OCI-LY7 (cell line): Measurements from ENCODE around the gene NCKAP5. TPM values are rescaled to one million over a fixed set of nuclear protein-coding genes. Genes with fewer than 3 reads are reported as not detected.

Experiments used
- BruUV-seq: library from RNA; stranded (reverse); fragments of 400-500 nt; replicated peaks from 2 replicates; lab custom pipeline; 2021; lab: Mats Ljungman, UMichigan
- CTCF ChIA-PET: fragments of 300-600 bp; sonication (Branson Sonifier 250); formaldehyde crosslinking; loops from one replicate; lab custom pipeline; 2022; ENCODE audit warnings: antibody characterized with exemption; ENCODE audit not compliant: unreplicated experiment; lab: Charles Lee
- POLR2A ChIA-PET: fragments of 300-600 bp; sonication (Branson Sonifier 250); formaldehyde crosslinking; loops from one replicate; lab custom pipeline; 2022; ENCODE audit warnings: antibody characterized with exemption; lab: Charles Lee
- DNase-seq: peaks from one replicate; pipeline ENCODE4 v3.0.0-alpha.2; 2015; ENCODE audit warnings: low spot score
- H2AFZ ChIP-seq: fragments of 200-600 bp; sonication (generic), shearing (Covaris generic); 2 replicates; pipeline ENCODE4 v1.6.1; 2014; ENCODE audit warnings: mild to moderate bottlenecking, antibody characterized with exemption, low read length, moderate library complexity
- H3K27ac ChIP-seq: fragments of 200-600 bp; sonication (generic); 2 replicates; pipeline ENCODE4 v1.5.1; 2014; ENCODE audit warnings: mixed run types, low read depth, mild to moderate bottlenecking, moderate library complexity, low read length, inconsistent platforms; ENCODE audit not compliant: poor library complexity, severe bottlenecking
- H3K36me3 ChIP-seq: fragments of 200-600 bp; sonication (generic); 2 replicates; pipeline ENCODE4 v1.6.1; 2014; ENCODE audit warnings: mild to moderate bottlenecking, antibody characterized with exemption, low read length, moderate library complexity, mixed read lengths; ENCODE audit not compliant: insufficient read depth
- H3K4me1 ChIP-seq: fragments of 200-600 bp; sonication (generic); 2 replicates; pipeline ENCODE4 v1.5.1; 2014; ENCODE audit warnings: mild to moderate bottlenecking, low read length; ENCODE audit not compliant: insufficient read depth, poor library complexity, severe bottlenecking
- H3K4me2 ChIP-seq: fragments of 200-600 bp; sonication (generic); 2 replicates; pipeline ENCODE4 v1.6.1; 2014; ENCODE audit warnings: mild to moderate bottlenecking, low read length
- H3K4me3 ChIP-seq: fragments of 200-600 bp; sonication (generic); 2 replicates; pipeline ENCODE4 v1.5.1; 2014; ENCODE audit warnings: mild to moderate bottlenecking, low read depth, low read length; ENCODE audit not compliant: poor library complexity, severe bottlenecking
- H3K79me2 ChIP-seq: fragments of 200-600 bp; sonication (generic); 2 replicates; pipeline ENCODE4 v1.6.1; 2016; ENCODE audit warnings: low read depth, mild to moderate bottlenecking, low read length, moderate library complexity, mixed read lengths; ENCODE audit not compliant: insufficient read depth
- H3K9me2 ChIP-seq: fragments of 200-600 bp; sonication (generic); 2 replicates; pipeline ENCODE4 v1.6.1; 2016; ENCODE audit warnings: mild to moderate bottlenecking, low read length, mixed read lengths; ENCODE audit not compliant: insufficient read depth
- H3K9me3 ChIP-seq: fragments of 200-600 bp; sonication (generic); 2 replicates; pipeline ENCODE4 v1.6.1; 2014; ENCODE audit warnings: mild to moderate bottlenecking, mixed run types, low read length, mixed read lengths
- H4K20me1 ChIP-seq: fragments of 200-600 bp; sonication (generic); 2 replicates; pipeline ENCODE4 v1.6.1; 2014; ENCODE audit warnings: mild to moderate bottlenecking, antibody characterized with exemption, low read length, moderate library complexity, mixed read lengths; ENCODE audit not compliant: insufficient read depth
- CTCF ChIP-seq: fragments of 200-600 bp; sonication (generic); conservative IDR thresholded peaks from 2 replicates; pipeline ENCODE4 v1.5.1; 2014; ENCODE audit warnings: mild to moderate bottlenecking, antibody characterized with exemption, low read length, moderate library complexity, mixed read lengths
- EZH2phosphoT487 ChIP-seq: fragments of 200-600 bp; sonication (generic); IDR thresholded peaks from 2 replicates; pipeline ENCODE4 v1.6.1; 2018; ENCODE audit warnings: low read depth, borderline replicate concordance, mild to moderate bottlenecking, mixed run types, antibody characterized with exemption, low read length, moderate library complexity, mixed read lengths
- intact Hi-C: fragments of 100-400 bp; cut with micrococcal nuclease; formaldehyde crosslinking; loops from one replicate; pipeline ENCODE4 v1.10.0; 2022; ENCODE audit not compliant: unreplicated experiment
- total RNA-seq, 2 experiments: library from RNA; depleted of rRNA in 1 of 2; stranded (reverse); fragments of >200 nt in 1 of 2; shearing (Covaris generic) in 1 of 2; gene quantifications; 2 replicates each; pipeline ENCODE4 v1.2.3, GENCODE V29; 2014 to 2022

Gene NCKAP5
- total RNA-seq, 2 experiments from 2014 or later: not detected

GRCh38 chr2:133082034-133082433, 486.2 kb downstream of the NCKAP5 start:
- Histone ChIP-seq H2AFZ (no peak overlapping the region), H3K4me2 (no peak overlapping the region), H3K36me3 (no peaks in the 10 kb centered on the region), H3K4me1 (no peaks in the 10 kb centered on the region), H3K9me3 (no peaks in the 10 kb centered on the region), H4K20me1 (no peaks in the 10 kb centered on the region), H3K4me3 (no peak overlapping the region), H3K79me2 (no peaks in the 10 kb centered on the region), H3K27ac (no peak overlapping the region), H3K9me2 (no peaks in the 10 kb centered on the region)
- ChIA-PET POLR2A (no interaction called here), CTCF (no interaction called here)
- intact Hi-C loops: no loop called here
- BruUV-seq: no TSS peak
- TF ChIP-seq EZH2phosphoT487: no peak
- no peak for TF ChIP-seq CTCF
- DNase-seq: no peak

- CTCF ChIA-PET: no interaction called here
Measured at GRCh38 chr2:133080822-133081221, 487.4 kb downstream of the NCKAP5 start.

More at GRCh38 chr2:133080822-133081221, 487.4 kb downstream of the NCKAP5 start:
- Histone ChIP-seq H3K36me3 (no peaks in the 10 kb centered on the region), H3K79me2 (no peaks in the 10 kb centered on the region), H2AFZ (no peak overlapping the region), H3K9me2 (no peaks in the 10 kb centered on the region), H3K4me1 (no peaks in the 10 kb centered on the region), H4K20me1 (no peaks in the 10 kb centered on the region), H3K27ac (no peak overlapping the region), H3K9me3 (no peaks in the 10 kb centered on the region), H3K4me3 (no peak overlapping the region), H3K4me2 (no peak overlapping the region)
- no peak for DNase-seq
- TF ChIP-seq CTCF (no peak), EZH2phosphoT487 (no peak)
- intact Hi-C loops: no loop called here
- POLR2A ChIA-PET: interaction anchor here (1.1 kb wide), 1 partner anchor 18 kb away, joined by 3 read pairs; no protein-coding TSS in a partner anchor
- BruUV-seq: no TSS peak
